ENCODE data around the gene RBCK1. TPM values are rescaled to one million over a fixed set of nuclear protein-coding genes. Genes with fewer than 3 reads are reported as not detected.

RBCK1 gene
- total and polyA plus RNA-seq, 2 of the 4 experiments (the other 2 are of a cell fraction) = 29.9 to 84.2 TPM

DNA sequence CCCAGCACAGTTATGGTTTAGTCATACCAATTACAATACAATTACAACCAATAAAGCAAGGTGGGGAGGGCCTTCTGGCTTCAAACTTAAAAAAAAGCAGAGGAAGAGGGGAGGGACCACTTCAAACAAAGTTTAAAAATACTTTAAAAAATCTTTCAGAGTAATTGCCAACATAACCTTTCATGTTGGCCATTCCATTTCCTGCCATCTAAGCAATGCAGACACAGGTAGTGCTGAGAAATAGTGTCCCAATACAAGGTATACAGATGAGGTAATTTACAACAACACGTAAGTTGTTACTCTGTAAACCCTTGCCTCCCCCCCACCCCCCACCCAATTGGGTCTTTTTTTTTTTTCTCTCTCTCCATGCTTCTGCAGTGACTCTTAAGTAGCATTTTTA is 73.1 kb downstream of the RBCK1 start:
- no peak overlapping the region for H3K56ac ChIP-seq (ENCODE audit: extremely low read depth, insufficient read depth, low read length)
- H3K18ac ChIP-seq (ENCODE audit: low read depth, low read length) = no peak overlapping the region
- H3K27me3 ChIP-seq (ENCODE audit: control insufficient read depth, insufficient read depth, low read length) = no peaks in the 10 kb centered on the region
- H3K36me3 ChIP-seq (ENCODE audit: control insufficient read depth, insufficient read depth, low read length) = peaks cover 33% of the 10 kb centered on the region
- no peak overlapping the region for H4K5ac ChIP-seq (ENCODE audit: low read depth, low read length)
- intact Hi-C loops (cut with micrococcal nuclease) (no loop called here), dilution Hi-C loops (cut with HindIII; ENCODE audit: low sequenced_read_pairs, unreplicated experiment) (no loop called here), in situ Hi-C loops (cut with MboI; ENCODE audit: low sequenced_read_pairs) (no loop called here)
- no peak overlapping the region for H2AK9ac ChIP-seq (replicated peaks; ENCODE audit: low read depth, low read length, poor library complexity)
- H3K14ac ChIP-seq (replicated peaks; ENCODE audit: low read depth, low read length) = no peak overlapping the region
- H3K4me1 ChIP-seq (ENCODE audit: control insufficient read depth, insufficient read depth, low read length) = peaks cover 7% of the 10 kb centered on the region
- no peak overlapping the region for H2AK5ac ChIP-seq (ENCODE audit: low read depth, low read length)
- ATAC-seq (ENCODE audit: low read depth) (no peak), DNase-seq (no peak)
- H4K8ac ChIP-seq (ENCODE audit: low read depth in 2 of 2, low read length in 2 of 2) = no peak overlapping the region
- no TSS peak for BruUV-seq (replicated peaks)
- H4K20me1 ChIP-seq (ENCODE audit: insufficient read depth, low read length) = peaks cover 9% of the 10 kb centered on the region
- no CpG with 5 or more reads among the region's 1 CpG for WGBS, 2 experiments (ENCODE audit: extremely low coverage in 2 of 2, insufficient read length in 1 of 2)
- no peak overlapping the region for H3K9ac ChIP-seq (ENCODE audit: low read depth, low read length)
- no peak overlapping the region for H3K4ac ChIP-seq (ENCODE audit: low read depth, low read length)
- no peak overlapping the region for H3K4me2 ChIP-seq (ENCODE audit: low read depth, low read length)
- H2BK20ac ChIP-seq (ENCODE audit: low read depth, low read length) = no peak overlapping the region
- no peak overlapping the region for H4K91ac ChIP-seq (ENCODE audit: insufficient read depth, low read depth, low read length)
- POLR2A ChIA-PET (ENCODE audit: unreplicated experiment) = no interaction called here
- H2BK120ac ChIP-seq (ENCODE audit: low read depth, low read length) = no peak overlapping the region
- H3K4me3 ChIP-seq (ENCODE audit: insufficient read depth, low read depth, low read length) = no peak overlapping the region
- no peak overlapping the region for H2BK15ac ChIP-seq (ENCODE audit: low read depth, low read length)
- no peak overlapping the region for H3K27ac ChIP-seq (ENCODE audit: insufficient read depth, low read length)
- TF ChIP-seq RCOR1 (IDR thresholded peaks at IDR 0.05; ENCODE audit: insufficient replicate concordance, low read length) (no peak), CHD1 (IDR thresholded peaks at IDR 0.05; ENCODE audit: low read depth, low read length) (no peak), MXI1 (IDR thresholded peaks at IDR 0.05; ENCODE audit: borderline replicate concordance, low read depth, low read length) (no peak), CEBPB (IDR thresholded peaks at IDR 0.05; ENCODE audit: low read depth, low read length) (no peak), MAZ (IDR thresholded peaks at IDR 0.05; ENCODE audit: borderline replicate concordance, low read depth, low read length) (no peak), POLR2A (IDR thresholded peaks at IDR 0.05; ENCODE audit: low read depth, low read length) (no peak), RAD21 (IDR thresholded peaks at IDR 0.05; ENCODE audit: low read length) (no peak), ELK1 (IDR thresholded peaks at IDR 0.05; ENCODE audit: borderline replicate concordance, low read depth, low read length) (no peak), NFE2L2 (IDR thresholded peaks at IDR 0.05; ENCODE audit: low read depth, low read length) (no peak), MAFK (IDR thresholded peaks at IDR 0.05; ENCODE audit: low read depth, low read length) (no peak), RFX5 (IDR thresholded peaks at IDR 0.05; ENCODE audit: low read depth, low read length) (no peak), FOS (IDR thresholded peaks at IDR 0.05; ENCODE audit: low read depth, low read length) (no peak), SMC3 (IDR thresholded peaks at IDR 0.05; ENCODE audit: low read depth, low read length) (no peak), BHLHE40 (IDR thresholded peaks at IDR 0.05; ENCODE audit: low read depth, low read length) (no peak)
- TF ChIP-seq, protein P1, sequence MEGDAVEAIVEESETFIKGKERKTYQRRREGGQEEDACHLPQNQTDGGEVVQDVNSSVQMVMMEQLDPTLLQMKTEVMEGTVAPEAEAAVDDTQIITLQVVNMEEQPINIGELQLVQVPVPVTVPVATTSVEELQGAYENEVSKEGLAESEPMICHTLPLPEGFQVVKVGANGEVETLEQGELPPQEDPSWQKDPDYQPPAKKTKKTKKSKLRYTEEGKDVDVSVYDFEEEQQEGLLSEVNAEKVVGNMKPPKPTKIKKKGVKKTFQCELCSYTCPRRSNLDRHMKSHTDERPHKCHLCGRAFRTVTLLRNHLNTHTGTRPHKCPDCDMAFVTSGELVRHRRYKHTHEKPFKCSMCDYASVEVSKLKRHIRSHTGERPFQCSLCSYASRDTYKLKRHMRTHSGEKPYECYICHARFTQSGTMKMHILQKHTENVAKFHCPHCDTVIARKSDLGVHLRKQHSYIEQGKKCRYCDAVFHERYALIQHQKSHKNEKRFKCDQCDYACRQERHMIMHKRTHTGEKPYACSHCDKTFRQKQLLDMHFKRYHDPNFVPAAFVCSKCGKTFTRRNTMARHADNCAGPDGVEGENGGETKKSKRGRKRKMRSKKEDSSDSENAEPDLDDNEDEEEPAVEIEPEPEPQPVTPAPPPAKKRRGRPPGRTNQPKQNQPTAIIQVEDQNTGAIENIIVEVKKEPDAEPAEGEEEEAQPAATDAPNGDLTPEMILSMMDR (conservative IDR thresholded peaks at IDR 0.05; ENCODE audit: low read depth, low read length) = no peak
- TF ChIP-seq, protein P2, sequence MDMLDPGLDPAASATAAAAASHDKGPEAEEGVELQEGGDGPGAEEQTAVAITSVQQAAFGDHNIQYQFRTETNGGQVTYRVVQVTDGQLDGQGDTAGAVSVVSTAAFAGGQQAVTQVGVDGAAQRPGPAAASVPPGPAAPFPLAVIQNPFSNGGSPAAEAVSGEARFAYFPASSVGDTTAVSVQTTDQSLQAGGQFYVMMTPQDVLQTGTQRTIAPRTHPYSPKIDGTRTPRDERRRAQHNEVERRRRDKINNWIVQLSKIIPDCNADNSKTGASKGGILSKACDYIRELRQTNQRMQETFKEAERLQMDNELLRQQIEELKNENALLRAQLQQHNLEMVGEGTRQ (IDR thresholded peaks at IDR 0.05; ENCODE audit: low read depth, low read length) = no peak
- no peak overlapping the region for H3K23ac ChIP-seq (ENCODE audit: low read depth, low read length)
- H3K9me3 ChIP-seq (ENCODE audit: control insufficient read depth, insufficient read depth, low read length) = no peaks in the 10 kb centered on the region
- H3K79me1 ChIP-seq (ENCODE audit: low read depth in 1 of 2, low read length in 2 of 2) = peaks cover 6 to 19% of the 10 kb centered on the region in 2 experiments
- H2AFZ ChIP-seq (replicated peaks; ENCODE audit: low read length, poor library complexity) = no peak overlapping the region
- H2BK5ac ChIP-seq (ENCODE audit: low read depth, low read length, poor library complexity, severe bottlenecking) = no peak overlapping the region
- H3K9me1 ChIP-seq (ENCODE audit: insufficient read depth, low read length) = 0 out of 2 replicates have a peak, but pooled peaks cover 2% of the 10 kb centered on the region
- CTCF ChIA-PET = no interaction called here

Measured in IMR-90 (cell line).